Ovary (tissue), 3 donors: ENCODE measurements around the gene OR52E4.

Experiments used
- CTCF ChIP-seq, 3 donors: fragments of 450-650 bp in 2 of 3; fragments of 200-600 bp in 1 of 3; IDR thresholded peaks; one replicate each; pipeline versions ENCODE4 v1.5.1 to v1.8.0; 2016 to 2022; ENCODE audit warnings: antibody characterized with exemption in 3 of 3, mild to moderate bottlenecking in 1 of 3
- EP300 ChIP-seq: sonication (generic); formaldehyde crosslinking; IDR thresholded peaks from one replicate; pipeline ENCODE4 v1.6.1; 2017; ENCODE audit warnings: antibody characterized with exemption
- POLR2A ChIP-seq: fragments of 450-650 bp; IDR thresholded peaks from one replicate; pipeline ENCODE4 v1.6.1; 2017; ENCODE audit warnings: antibody characterized with exemption, mild to moderate bottlenecking, moderate library complexity
- donor health status: DM: no; HTN: no; CAD: no.

- TF ChIP-seq CTCF (IDR thresholded peaks at IDR 0.05) (no peak), POLR2A (no peak), EP300 (no peak)
Observed at GRCh38 chr11:5881756-5882155, 1.3 kb downstream of the OR52E4 start.
